Neural cell (in vitro differentiated cells): ENCODE results near the gene JAZF1. TPM values are rescaled to one million over a fixed set of nuclear protein-coding genes. Genes with fewer than 3 reads are reported as not detected.

Source experiments
- H2AFZ ChIP-seq: fragments of 200-600, 300-800 bp; sonication (generic), shearing (Covaris generic); 2 replicates; pipeline ENCODE4 v1.6.0; 2014; ENCODE audit warnings: low read depth, mild to moderate bottlenecking, antibody characterized with exemption, low read length, moderate library complexity
- H3F3A ChIP-seq: fragments of 200-600 bp; shearing (Covaris generic); 2 replicates; pipeline ENCODE4 v1.6.1; 2016; ENCODE audit warnings: mild to moderate bottlenecking, moderate library complexity, mixed read lengths, antibody characterized with exemption, low read length; ENCODE audit not compliant: insufficient read depth, poor library complexity, severe bottlenecking
- H3K27ac ChIP-seq: fragments of 200-600, 300-800 bp; sonication (generic), shearing (Covaris generic); 2 replicates; pipeline ENCODE4 v1.5.1; 2014; ENCODE audit warnings: mild to moderate bottlenecking, low read length, moderate library complexity
- H3K27me3 ChIP-seq: fragments of 300-800, 200-600 bp; sonication (generic), shearing (Covaris generic); 2 replicates; pipeline ENCODE4 v1.6.0; 2014; ENCODE audit warnings: mild to moderate bottlenecking, low read depth, low read length, moderate library complexity; ENCODE audit not compliant: insufficient read depth
- H3K36me3 ChIP-seq: fragments of 300-800, 200-600 bp; sonication (generic), shearing (Covaris generic); 2 replicates; pipeline ENCODE4 v1.5.1; 2014; ENCODE audit warnings: mild to moderate bottlenecking, antibody characterized with exemption, low read length, moderate library complexity; ENCODE audit not compliant: insufficient read depth
- H3K4me2 ChIP-seq: fragments of 300-800, 200-600 bp; sonication (generic), shearing (Covaris generic); 2 replicates; pipeline ENCODE4 v1.6.0; 2014; ENCODE audit warnings: mild to moderate bottlenecking, low read length
- H3K4me3 ChIP-seq: fragments of 300-800, 200-600 bp; sonication (generic), shearing (Covaris generic); 2 replicates; pipeline ENCODE4 v1.5.1; 2014; ENCODE audit warnings: mild to moderate bottlenecking, low read length, moderate library complexity
- H3K79me2 ChIP-seq: fragments of 200-600 bp; shearing (Covaris generic); replicated peaks from 2 replicates; pipeline ENCODE4 v1.6.0; 2014; ENCODE audit warnings: mild to moderate bottlenecking, low read length, moderate library complexity; ENCODE audit not compliant: insufficient read depth
- H3K9ac ChIP-seq: fragments of 300-800, 200-600 bp; sonication (generic), shearing (Covaris generic); 2 replicates; pipeline ENCODE4 v1.6.1; 2016; ENCODE audit warnings: mild to moderate bottlenecking, low read length, mixed read lengths
- H3K9me2 ChIP-seq: fragments of 200-600 bp; shearing (Covaris generic); 2 replicates; pipeline ENCODE4 v1.6.1; 2016; ENCODE audit warnings: mild to moderate bottlenecking, low read length, mixed read lengths; ENCODE audit not compliant: insufficient read depth
- H3K9me3 ChIP-seq: fragments of 200-600, 300-800 bp; sonication (generic), shearing (Covaris generic); 2 replicates; pipeline ENCODE4 v1.6.1; 2016; ENCODE audit warnings: mild to moderate bottlenecking, mixed run types, low read length, moderate library complexity, mixed read lengths
- H4K20me1 ChIP-seq: fragments of 200-600 bp; shearing (Covaris generic); 2 replicates; pipeline ENCODE4 v1.6.1; 2016; ENCODE audit warnings: mild to moderate bottlenecking, mixed run types; ENCODE audit not compliant: insufficient read depth
- CTCF ChIP-seq: fragments of 450-650 bp; IDR thresholded peaks from 2 replicates; pipeline ENCODE4 v1.5.1; 2014; ENCODE audit warnings: antibody characterized with exemption, mild to moderate bottlenecking, moderate library complexity; ENCODE audit not compliant: poor library complexity, severe bottlenecking
- EP300 ChIP-seq: fragments of 450-650 bp; conservative IDR thresholded peaks from 2 replicates; pipeline ENCODE4 v1.6.1; 2014; ENCODE audit warnings: antibody characterized with exemption, mild to moderate bottlenecking, moderate library complexity; ENCODE audit not compliant: poor library complexity, severe bottlenecking
- EZH2 ChIP-seq: fragments of 200-600, 300-800 bp; shearing (Covaris generic), sonication (generic); IDR thresholded peaks from 2 replicates; pipeline ENCODE4 v1.6.1; 2014; ENCODE audit warnings: antibody characterized with exemption, low read length, borderline replicate concordance, mild to moderate bottlenecking; ENCODE audit not compliant: insufficient read depth, poor library complexity, severe bottlenecking
- MXI1 ChIP-seq: fragments of 450-650 bp; conservative IDR thresholded peaks from 2 replicates; pipeline ENCODE4 v1.6.1; 2014; ENCODE audit warnings: antibody characterized with exemption, mild to moderate bottlenecking; ENCODE audit not compliant: poor library complexity, severe bottlenecking
- POLR2AphosphoS5 ChIP-seq: IDR thresholded peaks from 2 replicates; pipeline ENCODE4 v1.6.1; 2012
- RAD21 ChIP-seq: fragments of 450-650 bp; conservative IDR thresholded peaks from 2 replicates; pipeline ENCODE4 v1.6.1; 2014; ENCODE audit warnings: antibody characterized with exemption, mild to moderate bottlenecking, moderate library complexity
- REST ChIP-seq: IDR thresholded peaks from 2 replicates; pipeline ENCODE4 v1.6.1; 2012; ENCODE audit warnings: borderline replicate concordance
- SMC3 ChIP-seq: fragments of 450-650 bp; conservative IDR thresholded peaks from 2 replicates; pipeline ENCODE4 v1.6.1; 2014; ENCODE audit warnings: antibody characterized with exemption, mild to moderate bottlenecking, moderate library complexity; ENCODE audit not compliant: poor library complexity
- TAF1 ChIP-seq: IDR thresholded peaks from 2 replicates; pipeline ENCODE4 v1.6.1; 2012; ENCODE audit warnings: low read depth
- polyA plus RNA-seq: library from polyadenylated mRNA; depleted of rRNA; stranded (reverse); fragments of >200 nt; gene quantifications from 2 replicates; pipeline ENCODE4 v1.2.3, GENCODE V29; 2014

Gene JAZF1
- polyA plus RNA-seq, 1 donor from 2014 or later: 29.5 TPM

GRCh38 chr7:27918503-27918902 is 262.1 kb downstream of the JAZF1 start:
- Histone ChIP-seq H3K79me2 (no peaks in the 10 kb centered on the region), H3K9ac (no peak overlapping the region), H4K20me1 (no peaks in the 10 kb centered on the region), H2AFZ (no peak overlapping the region), H3K36me3 (no peaks in the 10 kb centered on the region), H3K4me2 (no peak overlapping the region), H3F3A (no peaks in the 10 kb centered on the region), H3K4me3 (no peak overlapping the region), H3K27ac (no peak overlapping the region), H3K9me3 (peaks cover 4% of the 10 kb centered on the region), H3K27me3 (no peaks in the 10 kb centered on the region), H3K9me2 (no peaks in the 10 kb centered on the region)
- TF ChIP-seq EP300 (no peak), RAD21 (no peak)

- no peaks in the 10 kb centered on the region for H3K79me2 ChIP-seq
- H3K27ac ChIP-seq: no peak overlapping the region
- no peaks in the 10 kb centered on the region for H3K36me3 ChIP-seq
- no peak overlapping the region for H3K4me3 ChIP-seq
- no peaks in the 10 kb centered on the region for H3K9me2 ChIP-seq
- H3K9ac ChIP-seq: no peak overlapping the region
- no peak for TF ChIP-seq REST
- TF ChIP-seq MXI1: no peak
- TF ChIP-seq SMC3: no peak
- TF ChIP-seq EP300: no peak
- TF ChIP-seq RAD21: no peak
- no peaks in the 10 kb centered on the region for H4K20me1 ChIP-seq
- peaks cover 4% of the 10 kb centered on the region for H3K9me3 ChIP-seq
- no peaks in the 10 kb centered on the region for H3F3A ChIP-seq
- H2AFZ ChIP-seq: no peak overlapping the region
- H3K27me3 ChIP-seq: no peaks in the 10 kb centered on the region
- H3K4me2 ChIP-seq: no peak overlapping the region
Measured at GRCh38 chr7:27917774-27918314, 262.8 kb downstream of the JAZF1 start.

- TF ChIP-seq MXI1 (no peak), EP300 (no peak), EZH2 (no peak), TAF1 (no peak), CTCF (no peak), RAD21 (no peak), POLR2AphosphoS5 (no peak), REST (no peak), SMC3 (no peak)
Measured at GRCh38 chr7:27917119-27917518, 263.5 kb downstream of the JAZF1 start.

More at GRCh38 chr7:27917119-27917518, 263.5 kb downstream of the JAZF1 start:
- no peaks in the 10 kb centered on the region for H3K36me3 ChIP-seq
- H3K9me2 ChIP-seq: no peaks in the 10 kb centered on the region
- H2AFZ ChIP-seq: no peak overlapping the region
- no peaks in the 10 kb centered on the region for H3K79me2 ChIP-seq
- H3K9me3 ChIP-seq: peaks cover 4% of the 10 kb centered on the region
- no peaks in the 10 kb centered on the region for H3K27me3 ChIP-seq
- no peak overlapping the region for H3K9ac ChIP-seq
- H4K20me1 ChIP-seq: no peaks in the 10 kb centered on the region
- H3K27ac ChIP-seq: no peak overlapping the region
- H3K4me3 ChIP-seq: no peak overlapping the region
- H3F3A ChIP-seq: no peaks in the 10 kb centered on the region
- no peak overlapping the region for H3K4me2 ChIP-seq
